Right ventricle myocardium superior (tissue), 1 donor: ENCODE results near the gene ITGAD. TPM values are rescaled to one million over a fixed set of nuclear protein-coding genes. Genes with fewer than 3 reads are reported as not detected.
"Not testable (repeated sequence)": the region's sequence is repeated elsewhere in the genome, so short reads cannot be mapped to it uniquely, and the experiment has no call there.

Experiments used
- ATAC-seq: fragments of 200-7000 bp; cut with Tn5 transposase; one replicate; pipeline ENCODE4 v1.9.1; 2020; ENCODE audit warnings: mild to moderate bottlenecking; ENCODE audit not compliant: poor library complexity
- DNase-seq: peaks from one replicate; pipeline ENCODE4 v3.0.0-alpha.2; 2020
- intact Hi-C: fragments of 100-400 bp; cut with DNase I; formaldehyde crosslinking; loops from one replicate; pipeline ENCODE4 v1.11.2; 2022
- total RNA-seq: library from RNA; stranded (reverse); fragmentation: NEBNext Ultra II Directional; extraction: Animal tissue kit (Norgen Biotek cat#: 25700); gene quantifications from one replicate; pipeline ENCODE4 v1.2.1, GENCODE V29; 2021
- donor health status: DM: no; HTN: yes; CAD: no; lungs with severe emphysema.

Gene ITGAD
- total RNA-seq, 1 donor from 2014 or later, result not detected

- not testable (repeated sequence) for DNase-seq, ATAC-seq
- intact Hi-C loops, result loop anchor here (10.0 kb wide), 1 partner anchor 261 kb away; the partner anchor contains the start of gene FUS
Measured at GRCh38 chr16:31445931-31446330, 52.8 kb downstream of the ITGAD start.

- intact Hi-C loops, result no loop called here
- DNase-seq (no peak), ATAC-seq (no peak)
Measured at GRCh38 chr16:31451201-31451600, 58.1 kb downstream of the ITGAD start.

GRCh38 chr16:31451681-31452351 is 58.7 kb downstream of the ITGAD start:
- DNase-seq (peak; percentile 63), ATAC-seq (peak; percentile 71)
- intact Hi-C loops, result no loop called here

GRCh38 chr16:31452631-31453106 is 59.5 kb downstream of the ITGAD start:
- ATAC-seq (peak; percentile 50), DNase-seq (no peak)
- intact Hi-C loops, result no loop called here

- ATAC-seq (peak; percentile 16), DNase-seq (peak; percentile 68)
- intact Hi-C loops, result no loop called here
Measured at GRCh38 chr16:31453255-31454204, 60.4 kb downstream of the ITGAD start.

GRCh38 chr16:31455601-31456314 is 62.6 kb downstream of the ITGAD start:
- intact Hi-C loops, result no loop called here
- DNase-seq (no peak), ATAC-seq (no peak)

GRCh38 chr16:31456988-31457360 is 63.8 kb downstream of the ITGAD start:
- DNase-seq, result no peak
- intact Hi-C loops, result no loop called here
- ATAC-seq, result no peak

GRCh38 chr16:31458073-31458843 is 65.1 kb downstream of the ITGAD start:
- intact Hi-C loops, result no loop called here
- ATAC-seq (peak; percentile 0), DNase-seq (peak; percentile 76)

GRCh38 chr16:31458844-31459686 is 65.9 kb downstream of the ITGAD start, which contains the start of gene ARMC5:
TSS of gene ARMC5 (plus strand) at chr16:31459501. CDS start at chr16:31459525, 24 bp downstream.
- DNase-seq (peak; percentile 98), ATAC-seq (peak; percentile 90)
- intact Hi-C loops, result no loop called here

GRCh38 chr16:31459687-31460581 is 66.8 kb downstream of the ITGAD start:
- intact Hi-C loops, result no loop called here
- ATAC-seq, result peak; percentile 91
- DNase-seq, result peak; percentile 100

GRCh38 chr16:31460582-31461002 is 67.5 kb downstream of the ITGAD start:
- ATAC-seq (no peak), DNase-seq (peak; percentile 25)
- intact Hi-C loops, result no loop called here

- ATAC-seq, result no peak
- intact Hi-C loops, result no loop called here
- DNase-seq, result peak; percentile 23
Measured at GRCh38 chr16:31461201-31461920, 68.2 kb downstream of the ITGAD start.

GRCh38 chr16:31461921-31462804 is 69.0 kb downstream of the ITGAD start:
- DNase-seq (peak; percentile 39), ATAC-seq (no peak)
- intact Hi-C loops, result no loop called here

GRCh38 chr16:31464348-31464769 is 71.2 kb downstream of the ITGAD start:
- ATAC-seq, result no peak
- peak; percentile 37 for DNase-seq
- intact Hi-C loops, result no loop called here

- ATAC-seq, result no peak
- DNase-seq, result peak; percentile 33
- intact Hi-C loops, result no loop called here
Measured at GRCh38 chr16:31464781-31465260, 71.7 kb downstream of the ITGAD start.
